Measurements from ENCODE around the gene SLC26A1.

SLC26A1 gene

DNA sequence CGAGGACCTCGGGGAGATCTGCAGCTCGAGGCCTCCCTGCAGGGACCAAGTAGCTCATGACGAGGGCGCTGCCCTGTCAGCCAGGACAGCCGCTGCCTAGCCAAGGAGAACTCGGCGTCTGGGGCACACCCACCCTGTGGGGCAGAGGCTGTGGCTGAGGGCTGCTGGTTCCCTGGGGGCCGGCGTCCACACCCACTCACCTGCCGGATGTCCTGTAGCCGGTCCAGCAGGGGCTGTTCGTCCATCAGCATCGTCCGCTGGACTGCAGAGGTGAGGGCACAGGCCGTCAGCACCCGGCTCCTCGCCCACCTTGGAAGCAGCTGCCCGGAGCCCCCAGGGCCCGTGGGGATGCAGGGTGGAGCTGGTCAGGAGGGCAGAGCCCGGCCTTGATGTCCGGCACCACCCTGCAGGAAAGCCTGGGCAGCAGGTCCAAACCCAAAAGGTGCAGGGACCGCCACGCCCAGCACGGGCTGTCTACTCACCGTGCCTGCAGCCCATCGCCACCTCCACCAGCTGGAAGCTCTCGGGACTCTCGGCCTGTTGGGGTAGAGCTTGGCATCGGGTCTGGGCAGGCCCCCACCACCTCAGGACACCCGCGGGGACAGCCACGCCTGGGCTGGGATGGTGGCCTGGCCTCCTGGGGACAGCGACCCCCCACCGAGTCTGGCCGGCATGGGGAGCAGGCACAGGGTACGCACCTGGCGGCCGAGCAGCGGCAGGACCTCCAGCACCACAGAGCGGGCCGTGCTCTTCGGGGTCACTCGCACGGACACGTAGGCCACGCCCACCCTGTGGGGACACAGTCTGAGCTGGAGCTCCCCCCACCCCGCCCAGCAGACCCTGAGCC is 26.7 kb downstream of the SLC26A1 start:
- no peak for DNase-seq (ENCODE audit: low read depth in 2 of 2)

DNA sequence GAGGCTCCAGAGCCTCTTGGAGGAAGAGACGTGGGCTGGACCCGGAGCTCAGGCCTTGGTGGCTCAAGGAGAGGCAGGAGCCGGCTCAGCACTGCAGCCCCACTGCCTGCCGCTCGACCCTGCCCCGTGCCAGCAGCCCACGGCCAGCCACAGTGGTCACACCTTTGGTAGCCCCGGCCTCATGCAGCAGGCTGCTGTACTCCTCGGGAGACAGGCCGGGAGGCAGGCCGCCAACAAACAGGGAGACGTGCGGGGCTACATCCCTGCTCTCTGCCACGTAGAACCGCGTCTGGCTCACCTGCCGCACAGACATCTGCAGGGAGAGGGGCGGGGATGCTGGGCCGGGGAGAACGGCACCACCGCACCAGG is 27.5 kb downstream of the SLC26A1 start:
- no peak for DNase-seq (ENCODE audit: low read depth in 2 of 2)

DNA sequence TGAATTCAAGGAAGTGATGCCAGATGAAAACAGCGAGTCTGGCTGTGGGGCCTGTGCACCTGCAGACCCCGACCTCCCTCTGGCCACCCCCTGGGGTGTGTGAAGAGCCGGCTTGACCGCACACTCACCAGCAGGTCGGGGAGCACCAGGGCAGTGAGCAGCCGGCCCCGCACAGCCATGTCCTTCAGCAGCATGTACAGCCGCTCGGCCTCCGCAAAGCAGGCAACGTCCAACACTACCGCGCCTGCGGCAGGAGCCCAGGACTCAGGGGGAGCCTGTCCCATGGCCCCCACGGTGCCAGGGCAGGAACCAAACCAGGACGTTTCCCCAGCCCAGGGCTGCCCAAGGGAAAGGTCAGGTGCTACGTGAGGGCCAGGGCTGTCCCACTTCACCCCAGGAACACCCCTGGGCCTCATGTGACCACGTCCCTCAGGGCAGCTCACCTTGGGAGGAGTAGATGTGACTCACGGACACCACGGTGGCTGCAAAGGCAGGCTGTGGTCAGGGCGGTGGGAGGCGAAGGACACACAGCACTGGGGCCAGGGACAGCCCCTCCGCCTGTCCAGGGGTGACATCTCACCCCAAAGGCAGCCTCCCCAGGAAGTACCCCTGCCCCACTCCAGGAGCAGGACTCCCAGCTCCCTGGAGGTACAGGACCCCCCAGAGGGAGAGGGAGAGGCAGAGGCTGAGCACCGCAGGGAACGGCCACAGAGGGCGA is 28.0 kb downstream of the SLC26A1 start:
- DNase-seq (ENCODE audit: low read depth in 2 of 2): no peak

DNA sequence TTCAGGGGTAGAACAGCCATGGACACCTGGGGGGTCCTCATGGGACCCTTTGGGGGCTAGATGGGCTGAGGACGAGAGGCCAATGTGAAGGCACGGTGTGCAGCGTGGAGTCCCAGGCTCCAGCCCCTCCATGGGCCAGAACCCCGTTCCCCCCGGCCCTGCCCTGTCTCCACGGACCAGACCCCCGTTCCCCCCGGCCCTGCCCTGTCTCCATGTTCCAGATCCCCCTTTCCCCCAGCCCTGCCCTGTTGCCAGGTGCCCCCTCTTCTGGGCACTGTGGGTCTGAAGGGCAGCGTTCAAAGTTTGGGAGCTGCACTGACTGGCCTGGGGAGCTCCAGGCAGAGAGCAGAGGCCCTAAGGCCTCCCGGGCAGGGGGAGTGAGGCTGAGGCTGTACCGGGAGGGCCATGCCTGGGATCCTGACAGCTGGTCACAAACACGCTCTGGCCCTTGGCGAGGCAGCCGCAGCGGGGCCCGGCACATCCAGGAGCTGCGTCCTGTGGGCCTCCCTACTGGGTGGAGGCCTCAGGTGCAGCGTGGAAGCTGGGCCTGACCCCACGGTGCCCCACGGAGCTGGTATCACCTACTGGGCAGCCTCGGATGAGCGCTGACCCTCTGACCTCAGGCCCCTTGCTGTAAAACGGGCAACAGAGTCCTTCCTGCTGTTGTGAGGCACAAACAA is 28.7 kb downstream of the SLC26A1 start:
- no peak for DNase-seq (ENCODE audit: low read depth in 2 of 2)

DNA sequence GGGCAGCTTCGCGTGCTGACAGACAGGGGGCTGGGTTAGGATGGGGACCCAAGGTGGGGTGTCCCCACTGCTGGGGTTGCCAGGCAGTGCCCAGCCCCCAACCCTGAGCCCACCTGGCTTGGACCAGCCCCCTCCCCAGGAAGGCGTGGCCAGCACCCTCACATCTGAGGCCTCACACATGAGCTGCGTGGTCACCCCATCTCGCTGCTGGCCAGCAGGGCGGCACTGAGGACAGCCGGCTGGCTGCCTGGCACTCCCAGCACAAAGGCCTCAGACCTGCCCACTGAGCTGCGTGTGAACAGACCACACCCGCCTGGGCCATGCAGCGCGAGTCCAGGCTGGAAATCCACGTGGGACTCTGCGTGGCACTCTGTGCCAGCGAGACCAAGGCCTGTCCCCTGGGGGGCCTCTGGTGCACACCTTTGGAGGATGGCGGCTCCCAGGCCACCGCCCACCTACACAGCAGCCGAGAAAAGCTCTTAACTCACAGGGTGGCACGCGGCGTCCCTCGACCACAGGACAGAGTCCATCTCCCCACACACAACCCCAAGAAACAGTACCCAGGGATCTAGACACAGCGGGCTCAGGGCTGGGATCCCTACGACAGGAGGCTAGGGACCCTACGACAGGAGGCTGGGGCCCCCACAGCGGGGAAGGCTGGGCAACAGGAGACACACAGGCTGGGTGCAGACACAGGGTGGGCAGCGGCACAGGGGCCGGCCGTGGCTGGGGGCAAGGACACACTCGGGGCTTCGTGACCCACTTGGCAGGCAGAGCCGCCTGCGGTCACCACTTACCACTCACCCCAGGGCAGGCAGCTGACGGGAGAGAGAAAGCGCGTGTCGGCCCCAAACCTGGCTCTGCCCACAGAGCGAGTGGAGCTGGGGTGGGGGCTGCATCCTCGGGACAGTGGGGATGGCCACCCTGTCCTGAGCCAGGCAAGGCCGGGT is 29.7 kb downstream of the SLC26A1 start:
- DNase-seq (ENCODE audit: low read depth in 2 of 2): no peak

DNA sequence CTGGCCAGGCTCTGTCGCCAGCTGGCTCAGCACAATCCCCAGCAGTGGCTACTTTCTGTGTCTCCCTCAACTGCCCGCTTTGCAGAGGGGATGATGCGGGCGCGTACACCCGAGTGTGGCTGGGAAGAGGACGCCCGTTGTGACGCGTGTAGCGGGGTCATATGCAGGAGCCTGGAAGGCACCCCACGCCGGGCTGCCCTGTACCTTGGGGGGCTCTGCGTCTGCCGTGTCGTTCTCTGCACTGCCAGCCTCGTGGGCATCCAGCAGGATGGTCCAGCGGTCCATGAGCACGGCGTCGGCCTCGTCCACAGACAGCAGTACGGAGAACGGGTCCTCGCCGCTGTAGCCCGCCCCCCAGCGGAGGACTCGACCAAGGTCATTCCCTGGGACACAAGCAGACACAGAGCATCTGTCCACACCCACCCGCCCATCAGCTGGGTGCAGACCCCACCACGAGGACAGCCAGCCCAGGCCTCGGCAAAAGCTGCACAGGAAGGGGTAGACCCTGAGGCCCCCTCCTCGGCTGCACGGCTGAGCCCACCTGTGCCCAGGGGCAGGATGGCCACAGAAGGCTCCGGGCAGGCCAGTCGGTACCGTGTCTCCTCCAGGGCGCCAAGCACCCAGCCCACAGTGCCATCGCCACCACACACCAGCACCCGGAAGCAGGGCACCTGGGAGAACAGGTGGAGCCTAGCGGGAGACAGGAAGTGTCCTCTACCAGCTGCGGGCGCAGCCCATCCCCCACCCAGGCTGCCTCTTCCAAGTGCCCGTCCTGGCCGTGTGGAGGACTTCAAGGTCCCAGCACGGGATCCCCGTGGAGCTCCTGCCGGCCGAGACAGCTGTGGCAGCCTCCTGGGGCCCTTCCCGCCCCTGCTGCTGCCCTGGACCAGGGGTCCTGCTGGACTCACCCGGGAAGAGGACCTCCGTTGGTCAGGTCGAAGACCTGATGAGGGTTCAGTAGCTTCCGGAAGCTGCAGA is 30.7 kb downstream of the SLC26A1 start:
- no peak for DNase-seq (ENCODE audit: low read depth in 2 of 2)

DNA sequence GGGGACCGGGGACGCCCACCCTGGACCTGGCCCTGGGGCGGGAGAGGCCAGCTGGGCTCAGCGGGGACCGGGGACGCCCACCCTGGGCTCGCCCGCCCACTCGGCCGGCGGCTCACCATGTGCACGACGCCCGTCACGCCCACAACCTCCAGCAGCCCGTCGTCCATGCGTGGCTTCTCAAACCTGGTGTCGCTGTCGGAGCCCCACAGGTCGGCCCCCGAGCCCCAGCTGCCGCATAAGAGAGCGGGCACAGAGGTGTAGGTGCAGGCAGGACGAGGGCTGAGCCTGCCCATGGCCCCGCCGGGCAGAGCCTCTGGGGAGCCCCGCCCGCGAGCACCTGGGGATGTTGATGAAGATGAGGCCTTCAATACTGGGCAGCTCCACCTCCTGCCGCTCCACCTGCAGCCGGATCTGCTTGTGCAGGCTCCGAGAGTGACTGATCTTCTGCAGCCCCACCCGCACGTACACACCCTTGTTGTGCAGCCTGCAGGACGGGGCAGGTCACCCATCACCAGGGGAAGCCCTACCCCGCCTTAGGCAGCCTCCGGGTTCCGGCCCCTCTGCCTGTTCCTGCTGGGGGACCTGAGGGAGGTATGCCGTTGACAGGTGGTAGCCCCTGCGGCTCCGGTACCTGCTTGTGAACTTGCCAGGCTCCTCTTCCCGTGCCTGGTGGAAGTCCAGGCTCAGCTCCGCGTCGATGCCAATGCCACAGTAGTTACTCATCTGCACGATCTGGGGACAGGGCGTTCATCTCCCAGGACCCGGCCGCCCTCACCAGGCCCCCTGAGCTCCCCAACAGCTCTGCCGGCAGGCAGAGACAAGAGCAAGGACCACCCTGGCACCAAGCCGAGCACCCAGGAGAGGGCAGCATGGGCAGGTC is 31.6 kb downstream of the SLC26A1 start:
- no peak for DNase-seq (ENCODE audit: low read depth in 2 of 2)

DNA sequence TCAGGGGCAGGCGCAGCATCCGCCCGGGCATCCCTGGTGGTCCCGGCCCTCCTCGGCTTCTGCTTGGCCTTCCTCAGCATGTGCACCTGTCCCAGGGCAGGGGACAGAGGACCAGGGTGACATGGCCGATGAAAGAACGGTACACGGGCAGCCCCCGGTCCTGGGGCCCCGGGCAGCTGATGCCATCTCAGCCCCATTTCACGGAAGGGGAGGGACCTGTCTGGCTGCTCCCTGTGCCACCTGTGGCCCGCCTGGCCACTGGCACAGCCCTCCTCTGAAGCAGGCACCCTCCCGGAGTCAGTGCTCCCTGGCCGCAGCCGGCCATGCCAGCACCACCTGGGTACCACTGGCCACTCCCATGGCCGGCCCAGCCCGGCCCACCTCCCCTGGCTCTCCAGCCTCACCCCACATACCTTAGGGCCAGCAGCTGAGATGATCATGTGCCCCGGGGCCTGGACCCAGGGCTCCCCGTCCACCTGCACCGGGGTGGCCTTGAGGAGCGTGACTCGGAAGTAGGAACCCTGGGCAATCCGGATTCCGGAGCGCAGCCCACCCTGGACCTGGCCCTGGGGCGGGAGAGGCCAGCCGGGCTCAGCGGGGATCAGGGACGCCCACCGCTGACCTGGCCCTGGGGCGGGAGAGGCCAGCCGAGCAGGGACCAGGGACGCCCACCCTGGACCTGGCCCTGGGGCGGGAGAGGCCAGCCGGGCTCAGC is 32.4 kb downstream of the SLC26A1 start:
- no peak for DNase-seq (ENCODE audit: low read depth in 2 of 2)

DNA sequence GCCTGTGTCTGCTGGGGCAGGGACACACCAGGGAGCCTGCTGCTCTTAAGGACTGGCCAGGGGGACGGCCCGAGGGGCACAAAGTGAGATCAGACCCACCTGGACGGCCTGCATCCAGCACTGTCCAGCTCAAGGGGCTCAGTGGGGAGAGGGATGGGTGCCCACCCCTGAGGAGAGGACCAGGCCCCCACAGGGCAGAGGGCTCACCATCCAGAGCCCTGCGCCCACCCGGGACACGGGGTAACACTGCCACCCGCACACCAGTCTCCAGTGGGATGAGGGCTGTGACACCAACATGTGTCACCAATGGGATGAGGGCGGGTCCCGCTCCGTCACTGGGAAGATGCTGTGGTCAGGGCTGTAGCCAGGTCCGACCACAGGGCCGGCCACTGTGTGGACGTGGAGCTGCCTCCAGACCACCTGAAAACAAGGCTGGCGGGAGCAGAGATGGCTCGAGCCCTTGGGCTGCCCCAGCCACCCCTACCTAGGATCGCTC is 33.0 kb downstream of the SLC26A1 start:
- DNase-seq (ENCODE audit: low read depth in 2 of 2): no peak

DNA sequence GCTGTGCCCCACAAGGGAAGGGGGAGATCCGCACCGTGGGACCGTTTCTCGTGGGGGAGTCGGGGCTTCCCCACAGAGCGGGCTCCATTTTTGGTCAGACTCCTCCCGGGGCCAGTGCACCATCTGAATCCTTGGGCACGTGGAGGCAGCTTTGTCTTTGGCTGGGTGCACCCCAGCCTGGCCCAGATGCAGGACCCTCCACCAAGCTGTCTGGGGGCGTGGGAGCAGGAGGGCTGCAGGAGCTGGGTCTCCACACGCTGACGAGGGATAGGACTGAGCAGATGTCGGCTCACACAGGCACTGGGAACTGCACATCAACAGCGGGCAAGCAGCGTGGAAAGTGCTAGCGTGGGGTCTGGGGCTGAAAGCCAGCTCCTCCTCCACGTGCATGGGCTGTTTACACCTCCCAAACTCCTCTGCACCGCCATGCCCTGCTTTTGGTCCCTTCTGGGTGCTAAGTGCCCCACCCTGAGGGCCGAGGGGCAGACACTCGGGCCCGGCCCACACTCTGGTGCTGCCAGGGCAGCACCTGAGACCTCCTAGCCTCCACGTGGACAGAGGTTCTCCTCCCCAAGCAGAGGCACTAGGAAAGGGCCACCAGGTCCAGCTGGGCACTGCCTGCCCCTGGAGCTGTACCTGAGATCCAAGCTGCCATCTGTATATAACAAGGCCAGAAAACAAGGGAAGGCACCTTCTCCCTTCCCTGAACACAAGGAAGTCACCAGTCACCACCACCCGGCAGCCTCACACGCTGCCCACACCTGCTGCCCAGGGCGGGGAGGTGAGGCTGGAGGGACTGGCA is 33.7 kb downstream of the SLC26A1 start:
- no peak for DNase-seq (ENCODE audit: low read depth in 2 of 2)

DNA sequence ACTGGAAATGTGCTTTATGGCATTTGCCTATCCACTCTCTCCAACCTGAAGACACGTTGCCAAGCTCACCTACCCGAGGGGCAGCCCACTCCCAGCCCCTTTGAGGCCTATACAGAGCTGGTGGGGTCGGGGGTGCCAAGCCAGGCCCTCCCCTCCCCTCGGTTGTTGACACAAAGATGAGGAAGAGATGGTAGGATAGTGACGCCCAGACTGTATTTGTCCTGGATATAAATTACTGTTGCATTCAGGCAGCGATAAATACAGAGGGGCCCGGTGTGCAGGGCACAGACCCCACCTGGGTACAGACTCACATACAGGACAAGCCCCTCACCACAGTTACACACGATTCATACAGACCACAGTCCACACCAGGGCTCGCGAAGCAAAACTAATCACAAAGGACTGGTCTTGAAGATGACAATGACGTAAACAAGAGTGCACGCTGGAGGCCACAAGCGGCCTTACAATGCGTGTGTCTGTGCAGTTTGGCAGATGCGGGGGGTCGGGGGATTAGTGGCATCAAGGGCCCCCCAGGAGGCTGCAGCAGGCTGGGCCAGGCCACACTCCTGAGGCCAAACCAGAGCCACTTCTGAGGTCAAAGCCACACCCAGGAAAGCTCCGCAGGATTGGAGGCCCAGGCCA is 34.4 kb downstream of the SLC26A1 start:
- DNase-seq (ENCODE audit: low read depth in 2 of 2): no peak

DNA sequence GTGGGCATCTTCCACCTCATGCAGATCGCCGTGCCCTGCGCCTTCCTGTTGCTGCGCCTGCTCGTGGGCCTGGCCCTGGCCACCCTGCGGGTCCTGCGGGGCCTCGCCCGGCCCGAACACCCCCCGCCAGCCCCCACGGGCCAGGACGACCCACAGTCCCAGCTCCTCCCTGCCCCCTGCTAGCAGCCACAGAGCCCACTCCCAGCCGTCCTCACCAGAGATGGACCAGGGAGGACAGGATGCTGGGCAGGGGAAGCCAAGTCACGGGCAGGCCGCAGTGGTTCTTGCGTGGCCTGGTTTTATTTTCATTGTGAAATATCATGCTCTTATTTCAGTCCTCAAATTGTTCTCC is 34.9 kb downstream of the SLC26A1 start:
- DNase-seq (ENCODE audit: low read depth in 2 of 2): no peak

DNA sequence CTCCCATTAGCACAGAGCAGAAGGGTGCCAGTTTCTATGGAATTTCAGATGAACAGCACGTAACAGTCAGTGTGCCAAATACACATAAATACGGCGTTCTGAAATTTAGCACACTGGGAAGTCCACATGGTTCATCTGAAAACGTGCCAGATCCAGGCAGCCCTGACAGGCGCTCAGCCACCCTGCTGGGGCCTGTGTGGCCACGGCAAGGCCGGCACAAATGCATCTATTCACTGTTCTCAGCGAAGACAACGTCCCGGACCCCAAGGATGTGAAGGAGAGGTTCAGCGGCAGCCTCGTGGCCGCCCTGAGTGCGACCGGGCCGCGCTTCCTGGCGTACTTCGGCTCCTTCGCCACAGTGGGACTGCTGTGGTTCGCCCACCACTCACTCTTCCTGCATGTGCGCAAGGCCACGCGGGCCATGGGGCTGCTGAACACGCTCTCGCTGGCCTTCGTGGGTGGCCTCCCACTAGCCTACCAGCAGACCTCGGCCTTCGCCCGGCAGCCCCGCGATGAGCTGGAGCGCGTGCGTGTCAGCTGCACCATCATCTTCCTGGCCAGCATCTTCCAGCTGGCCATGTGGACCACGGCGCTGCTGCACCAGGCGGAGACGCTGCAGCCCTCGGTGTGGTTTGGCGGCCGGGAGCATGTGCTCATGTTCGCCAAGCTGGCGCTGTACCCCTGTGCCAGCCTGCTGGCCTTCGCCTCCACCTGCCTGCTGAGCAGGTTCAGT is 35.5 kb downstream of the SLC26A1 start:
- no peak for DNase-seq (ENCODE audit: low read depth in 2 of 2)

DNA sequence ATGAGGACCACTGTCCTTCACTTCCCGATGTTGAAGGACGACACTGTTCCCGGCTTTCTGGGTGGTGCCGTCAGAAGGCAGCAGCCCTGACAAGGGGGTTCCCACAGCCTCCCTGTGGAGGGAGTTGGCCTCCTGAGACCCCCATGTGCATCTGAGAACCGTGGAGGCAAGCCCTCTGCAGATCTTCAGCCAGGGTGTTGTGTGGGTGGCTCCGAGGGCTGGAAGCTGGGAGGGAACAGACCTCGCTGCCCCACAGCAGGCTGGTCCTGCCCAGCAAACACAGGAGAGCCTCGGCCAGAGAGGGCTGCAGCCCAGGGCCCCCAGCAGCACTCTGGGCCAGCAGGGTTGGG is 36.0 kb downstream of the SLC26A1 start:
- DNase-seq (ENCODE audit: low read depth in 2 of 2): no peak

DNA sequence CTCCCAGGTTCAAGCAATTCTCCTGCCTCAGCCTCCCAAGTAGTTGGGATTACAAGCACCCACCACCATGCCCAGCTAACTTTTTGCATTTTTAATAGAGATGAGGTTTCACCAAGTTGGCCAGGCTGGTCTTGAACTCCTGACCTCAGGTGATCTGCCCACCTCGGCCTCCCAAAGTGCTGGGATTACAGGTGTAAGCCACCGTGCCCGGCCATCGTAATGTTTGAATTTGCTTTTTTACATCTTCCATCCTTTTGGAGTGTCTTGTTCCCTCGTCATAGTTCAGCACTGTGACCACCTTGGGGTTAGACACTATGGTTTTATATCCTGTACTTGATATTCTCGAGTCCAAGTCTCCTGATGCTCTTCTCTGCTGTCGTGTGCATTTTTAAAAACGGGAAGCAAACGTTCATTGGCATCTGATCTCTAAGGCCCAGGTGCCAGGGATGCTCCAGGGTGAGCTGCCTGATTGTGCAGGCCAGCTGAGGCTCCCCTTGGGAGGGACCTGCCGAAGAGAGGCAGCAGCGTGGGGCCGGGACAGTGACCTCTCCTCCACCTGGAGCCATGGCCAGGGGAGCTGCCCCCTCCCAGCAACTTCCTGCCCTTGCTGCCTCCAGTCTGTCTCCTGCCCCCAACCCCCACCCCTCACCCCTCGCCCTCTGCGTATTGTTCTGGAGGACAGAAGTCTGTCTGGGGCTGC is 36.5 kb downstream of the SLC26A1 start:
- DNase-seq (ENCODE audit: low read depth in 2 of 2): no peak

DNA sequence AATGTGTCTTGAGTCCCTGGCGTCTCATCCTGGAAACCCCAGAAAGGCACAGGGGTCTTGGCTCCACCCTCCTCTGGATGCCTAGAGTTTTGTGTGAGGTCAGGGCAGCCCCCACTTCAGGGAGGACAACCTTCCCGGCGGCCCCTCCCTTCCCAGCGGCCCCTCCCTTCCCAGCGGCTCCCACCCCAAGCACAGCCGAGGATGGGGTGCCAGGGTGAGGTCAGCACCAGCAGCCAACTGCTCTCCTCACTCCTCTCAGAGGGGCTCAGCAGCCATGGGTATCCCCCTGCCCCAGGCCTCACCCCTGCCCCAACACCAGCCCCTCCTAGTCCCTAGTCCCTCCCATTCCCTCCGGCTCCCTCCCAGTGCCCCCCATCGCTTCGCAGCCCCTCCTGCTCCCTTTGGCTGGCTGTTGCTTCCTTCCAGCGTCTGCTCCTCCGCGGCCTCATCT is 37.2 kb downstream of the SLC26A1 start:
- DNase-seq (ENCODE audit: low read depth in 2 of 2): no peak
